Right lobe of liver (tissue), 6 donors: Measurements from ENCODE around the gene MTRF1L. TPM values are rescaled to one million over a fixed set of nuclear protein-coding genes. Genes with fewer than 3 reads are reported as not detected.

Experiments
- ATAC-seq, 4 donors: fragments of 200-7000 bp; cut with Tn5 transposase; one replicate each; pipeline ENCODE4 v1.9.1; 2020; ENCODE audit warnings: mild to moderate bottlenecking in 4 of 4, moderate library complexity in 4 of 4
- DNase-seq, 3 donors: peaks; one replicate each; pipeline ENCODE4 v3.0.0-alpha.2; 2020
- H3K27ac ChIP-seq, 3 donors: fragments of 200-600 bp; one replicate each; pipeline ENCODE4 v1.8.0; 2022
- H3K27me3 ChIP-seq, 2 donors: fragments of 200-600 bp; one replicate each; pipeline ENCODE4 v1.8.0; 2022
- H3K36me3 ChIP-seq, 4 donors: fragments of 200-600 bp; sonication (generic) in 1 of 4; one replicate each; pipeline versions ENCODE4 v1.5.1 to v1.8.0; 2017 to 2022; ENCODE audit warnings: control low read depth in 1 of 4
- H3K4me1 ChIP-seq, 4 donors: fragments of 200-600 bp; sonication (generic) in 1 of 4; one replicate each; pipeline versions ENCODE4 v1.5.1 to v1.8.0; 2017 to 2022; ENCODE audit warnings: control low read depth in 1 of 4
- H3K4me3 ChIP-seq, 3 donors: fragments of 200-600 bp; one replicate each; pipeline ENCODE4 v1.8.0; 2022
- H3K9me3 ChIP-seq, 4 donors: fragments of 200-600 bp; sonication (generic) in 1 of 4; one replicate each; pipeline versions ENCODE4 v1.5.1 to v1.8.0; 2017 to 2022; ENCODE audit warnings: control low read depth in 1 of 4
- CTCF ChIP-seq, 4 donors: fragments of 200-600 bp in 3 of 4; fragments of 450-650 bp in 1 of 4; IDR thresholded peaks; one replicate each; pipeline versions ENCODE4 v1.5.1 to v1.8.0; 2016 to 2022; ENCODE audit warnings: antibody characterized with exemption in 4 of 4, mild to moderate bottlenecking in 2 of 4
- POLR2A ChIP-seq: fragments of 450-650 bp; IDR thresholded peaks from one replicate; pipeline ENCODE4 v1.6.1; 2017; ENCODE audit warnings: antibody characterized with exemption, mild to moderate bottlenecking
- WGBS: methylation state at CpG from one replicate; pipeline ENCODE4 v1.1.6; 2018; ENCODE audit warnings: low coverage, low lambda C conversion rate; ENCODE audit not compliant: insufficient coverage; ENCODE audit errors: missing lambda C conversion rate; 5-methylcytosine and 5-hydroxymethylcytosine counted together
- intact Hi-C, 2 donors: fragments of 100-400 bp; cut with DNase I; formaldehyde crosslinking; loops; one replicate each; pipeline versions ENCODE4 v1.11.2 to v1.14.1; 2022
- total RNA-seq, 6 experiments: library from RNA; depleted of rRNA in 2 of 6; stranded (reverse); fragments of >200 nt in 2 of 6; fragmentation: NEBNext Ultra II Directional in 3 of 6; extraction: Animal tissue kit (Norgen Biotek cat#: 25700) in 3 of 6; gene quantifications; one replicate each; pipeline versions ENCODE4 v1.1.0 to v1.2.4, GENCODE V29; 2016 to 2023
- donor health status: DM: no; HTN: yes; CAD: no.
- donor health status: DM: no; HTN: no; CAD: no.
- donor health status: DM: no; HTN: no; CAD: no.
- donor health status: DM: no; HTN: yes; CAD: no.
- donor health status: DM: no; HTN: yes; CAD: no.

The MTRF1L gene
- total RNA-seq, 6 experiments from 2014 or later = 6.1 to 16.8 (median 9.7) TPM

GRCh38 chr6:152982904-152983636 is 19.4 kb downstream of the MTRF1L start, which contains the start of gene FBXO5:
Gene FBXO5 (minus strand): TSS chr6:152983041. CDS start chr6:152982959, 82 bp downstream.
- no peak for TF ChIP-seq CTCF (IDR thresholded peaks at IDR 0.05)
- peak; percentile 82 for TF ChIP-seq POLR2A
- Histone ChIP-seq H3K27ac (peak within 1 kb of the TSS; percentile 88 to 95 (median 90)), H3K27me3 (no peaks in the 10 kb centered on the region), H3K4me1 (peaks cover 0 to 24% (median 8%) of the 10 kb centered on the region in 4 donors), H3K36me3 (no peaks in the 10 kb centered on the region), H3K9me3 (no peaks in the 10 kb centered on the region), H3K4me3 (peak within 1 kb of the TSS; percentile 78 to 88 (median 86))
- WGBS = 0% methylated on average over 12 of the region's 66 CpGs
- DNase-seq (peak; percentile 98 to 99 (median 99)), ATAC-seq (peak; percentile 94 to 99 (median 97))
- intact Hi-C loops = no loop called here

- no peaks in the 10 kb centered on the region for H3K27me3 ChIP-seq
- ATAC-seq = no peak
- intact Hi-C loops = no loop called here
- TF ChIP-seq CTCF (IDR thresholded peaks at IDR 0.05) (no peak), POLR2A (no peak)
- no peaks in the 10 kb centered on the region for H3K36me3 ChIP-seq
- DNase-seq = peak in 2 of 3 donors; percentile 56 to 61
- H3K4me3 ChIP-seq = peak overlapping the region; percentile 78 to 88 (median 86)
- H3K9me3 ChIP-seq = no peaks in the 10 kb centered on the region
- peaks cover 0 to 24% (median 8%) of the 10 kb centered on the region in 4 donors for H3K4me1 ChIP-seq
- H3K27ac ChIP-seq = no peak overlapping the region
- WGBS = 9% methylated on average over 42 of the region's 71 CpGs
Measured at GRCh38 chr6:152981989-152982903, 20.3 kb downstream of the MTRF1L start.

GRCh38 chr6:152981219-152981618 is 21.3 kb downstream of the MTRF1L start:
- WGBS = 68% methylated on average over 2 of the region's 2 CpGs
- ATAC-seq (no peak), DNase-seq (no peak)
- intact Hi-C loops = no loop called here
- Histone ChIP-seq H3K27ac (no peak overlapping the region), H3K4me1 (peaks cover 0 to 24% (median 8%) of the 10 kb centered on the region in 4 donors), H3K36me3 (no peaks in the 10 kb centered on the region), H3K27me3 (no peaks in the 10 kb centered on the region), H3K9me3 (no peaks in the 10 kb centered on the region), H3K4me3 (no peak overlapping the region)
- TF ChIP-seq POLR2A (no peak), CTCF (IDR thresholded peaks at IDR 0.05) (no peak)

- intact Hi-C loops = no loop called here
- no peak for DNase-seq
- no peaks in the 10 kb centered on the region for H3K36me3 ChIP-seq
- TF ChIP-seq POLR2A (no peak), CTCF (IDR thresholded peaks at IDR 0.05) (no peak)
- no peaks in the 10 kb centered on the region for H3K9me3 ChIP-seq
- H3K27ac ChIP-seq = no peak overlapping the region
- H3K4me3 ChIP-seq = no peak overlapping the region
- ATAC-seq = no peak
- 60% methylated on average over 1 of the region's 1 CpG for WGBS
- peaks cover 0 to 24% (median 8%) of the 10 kb centered on the region in 4 donors for H3K4me1 ChIP-seq
- no peaks in the 10 kb centered on the region for H3K27me3 ChIP-seq
Measured at GRCh38 chr6:152980656-152981055, 21.9 kb downstream of the MTRF1L start.
